NAMALWA (cell line): Measurements from ENCODE around the gene TSFM.

Source experiments
- DNase-seq: peaks from one replicate; pipeline ENCODE4 v3.0.0-alpha.2; 2015; ENCODE audit warnings: low spot score

Gene TSFM

DNA sequence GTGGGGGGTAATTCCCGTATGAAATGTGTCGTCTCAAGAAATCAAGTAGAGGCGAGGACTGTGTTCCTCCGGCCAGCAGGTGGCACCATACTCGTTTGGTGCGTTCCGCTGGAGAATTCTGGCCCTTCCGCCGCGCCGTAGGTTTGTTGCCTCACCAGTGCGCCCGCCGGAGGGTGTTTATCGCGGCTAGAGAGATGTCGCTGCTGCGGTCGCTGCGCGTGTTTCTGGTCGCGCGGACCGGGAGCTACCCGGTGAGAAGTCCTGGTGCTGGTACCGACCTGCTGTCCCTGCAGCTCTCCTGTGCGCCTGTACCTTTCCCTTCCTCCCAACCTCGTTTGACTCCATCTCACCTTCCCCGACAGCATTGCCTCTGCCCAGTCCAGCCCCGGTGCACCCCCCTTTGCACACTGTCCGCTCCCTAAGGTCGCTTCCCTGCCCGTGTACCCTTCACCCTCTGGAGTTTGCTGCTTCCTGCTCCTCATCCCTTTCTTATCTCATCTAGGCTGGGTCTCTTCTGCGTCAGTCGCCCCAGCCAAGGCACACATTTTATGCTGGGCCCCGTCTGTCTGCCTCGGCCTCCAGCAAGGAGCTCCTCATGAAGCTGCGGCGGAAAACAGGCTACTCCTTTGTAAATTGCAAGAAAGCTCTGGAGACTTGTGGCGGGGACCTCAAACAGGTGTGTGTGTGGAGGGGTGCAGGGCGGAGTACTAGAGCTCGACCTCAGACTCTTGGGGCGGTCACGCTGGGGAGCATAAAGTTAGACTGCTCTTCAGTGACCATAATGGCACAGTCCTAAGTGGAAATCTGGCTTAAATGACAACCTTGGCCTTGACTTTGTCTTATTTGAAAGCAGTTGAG, at the start of gene TSFM:
Gene TSFM (plus strand): TSS at position 180 of the 858 bp plus-strand sequence. CDS start 15 bp downstream, at position 195.
- peak; percentile 96 for DNase-seq

DNA sequence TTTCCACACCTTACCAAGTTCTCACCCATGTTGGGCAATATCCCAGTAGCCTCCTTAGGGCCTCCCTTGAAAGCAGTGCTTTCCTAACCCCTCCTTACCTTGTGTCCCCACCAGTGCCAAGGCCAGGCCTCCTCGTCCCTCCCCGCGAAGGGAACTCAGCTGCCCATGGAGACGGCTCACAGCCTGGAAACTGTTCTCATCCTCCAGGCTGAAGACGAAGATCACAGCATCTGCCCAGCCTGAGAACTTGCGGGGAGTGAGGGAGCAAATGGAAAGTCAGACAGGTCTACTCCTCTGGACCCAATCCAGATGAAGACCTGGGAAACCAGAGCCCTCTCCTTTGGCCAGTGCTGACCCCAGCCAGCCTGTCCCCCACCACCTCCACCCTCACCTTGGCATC, 48.7 kb upstream of the TSFM start:
- no peak for DNase-seq

DNA sequence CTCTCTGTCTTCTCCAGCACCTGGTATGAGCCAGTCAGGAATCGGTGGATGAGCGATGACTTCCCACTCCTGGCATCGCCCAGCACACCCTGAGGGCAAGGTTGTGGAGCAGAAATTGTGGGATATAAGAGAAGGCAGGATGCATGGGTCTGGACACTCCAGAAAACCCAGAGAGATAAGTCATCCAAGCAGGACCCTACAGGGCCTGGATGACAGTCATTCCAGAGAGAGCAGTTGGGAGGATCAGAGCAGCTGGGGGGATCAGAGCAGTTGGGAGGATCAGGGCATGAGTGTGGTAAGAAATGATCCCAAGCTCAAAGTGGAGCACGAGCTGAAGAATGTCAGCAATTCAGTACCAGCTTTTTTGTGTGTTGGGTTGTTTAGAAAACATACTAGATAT, 48.0 kb upstream of the TSFM start:
- DNase-seq: no peak

DNA sequence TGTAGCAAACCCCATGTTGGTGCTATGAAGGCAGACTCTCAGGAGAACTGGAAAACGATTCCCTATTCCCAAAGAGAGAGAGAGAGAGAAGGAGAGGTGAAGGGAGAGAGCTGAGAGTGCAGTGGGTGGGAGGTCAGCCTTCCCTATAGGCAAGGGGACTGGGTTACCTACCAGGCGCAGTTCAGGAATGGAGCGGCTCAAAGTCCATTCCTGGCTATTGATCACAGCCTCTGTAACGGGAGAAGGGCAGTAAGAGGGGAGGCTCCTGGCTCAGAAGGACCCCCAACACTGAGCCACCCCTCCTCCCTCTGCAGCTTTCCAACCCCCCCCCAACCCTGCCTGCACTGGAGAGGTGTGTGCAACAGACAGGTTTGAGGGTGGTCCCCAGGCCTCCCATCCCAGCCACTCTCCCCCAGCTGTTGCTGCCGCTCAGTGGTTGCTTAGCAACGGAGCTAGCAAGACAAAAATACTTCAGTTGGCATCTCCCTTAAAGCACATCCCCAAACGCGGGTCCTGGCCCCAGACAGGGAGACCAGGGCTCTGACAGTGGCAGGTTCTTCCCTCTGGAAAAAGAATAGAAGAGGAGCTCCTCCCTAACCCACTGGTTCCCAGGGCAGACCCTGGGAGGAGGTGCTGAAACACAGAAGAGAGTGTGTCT, 47.3 kb upstream of the TSFM start:
- DNase-seq: peak; percentile 35

DNA sequence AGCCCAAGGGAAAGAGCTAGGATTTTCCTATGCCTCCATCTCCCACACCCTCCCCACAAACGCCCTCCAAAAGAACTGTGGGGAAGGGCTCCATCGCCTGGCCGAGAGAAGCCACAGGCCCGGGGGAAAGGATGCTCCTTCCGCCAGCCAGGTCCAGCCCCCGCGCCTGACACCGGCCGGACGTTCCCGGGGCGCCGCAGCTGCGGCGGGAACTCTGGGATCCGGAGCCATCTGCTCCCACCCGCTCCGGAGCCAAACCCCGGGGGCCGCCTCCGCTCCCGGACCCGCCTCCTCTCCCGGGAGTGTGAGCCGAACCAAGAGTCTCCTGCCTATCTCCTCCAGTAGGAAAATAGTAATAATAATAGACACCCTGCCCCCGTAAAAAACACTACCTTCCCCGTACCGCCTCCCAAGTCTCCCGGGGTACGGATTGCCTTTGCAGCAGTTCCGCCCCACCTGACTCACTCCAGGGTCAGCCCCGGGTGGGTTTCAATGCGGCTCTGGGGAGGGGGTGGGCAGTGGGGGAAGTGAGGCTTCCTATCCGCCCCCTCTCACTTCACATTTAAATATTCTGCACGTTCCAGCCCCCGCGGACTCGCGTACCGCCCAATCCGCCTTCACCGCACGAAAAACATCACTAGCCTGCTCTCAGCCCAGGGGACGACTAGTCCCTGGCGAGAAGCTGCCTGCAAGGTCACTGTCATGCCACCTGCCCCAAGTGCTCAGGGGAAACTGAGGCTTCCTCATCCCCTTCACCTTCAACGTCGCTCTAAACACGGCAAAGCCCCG, 46.4 kb upstream of the TSFM start:
- no peak for DNase-seq

DNA sequence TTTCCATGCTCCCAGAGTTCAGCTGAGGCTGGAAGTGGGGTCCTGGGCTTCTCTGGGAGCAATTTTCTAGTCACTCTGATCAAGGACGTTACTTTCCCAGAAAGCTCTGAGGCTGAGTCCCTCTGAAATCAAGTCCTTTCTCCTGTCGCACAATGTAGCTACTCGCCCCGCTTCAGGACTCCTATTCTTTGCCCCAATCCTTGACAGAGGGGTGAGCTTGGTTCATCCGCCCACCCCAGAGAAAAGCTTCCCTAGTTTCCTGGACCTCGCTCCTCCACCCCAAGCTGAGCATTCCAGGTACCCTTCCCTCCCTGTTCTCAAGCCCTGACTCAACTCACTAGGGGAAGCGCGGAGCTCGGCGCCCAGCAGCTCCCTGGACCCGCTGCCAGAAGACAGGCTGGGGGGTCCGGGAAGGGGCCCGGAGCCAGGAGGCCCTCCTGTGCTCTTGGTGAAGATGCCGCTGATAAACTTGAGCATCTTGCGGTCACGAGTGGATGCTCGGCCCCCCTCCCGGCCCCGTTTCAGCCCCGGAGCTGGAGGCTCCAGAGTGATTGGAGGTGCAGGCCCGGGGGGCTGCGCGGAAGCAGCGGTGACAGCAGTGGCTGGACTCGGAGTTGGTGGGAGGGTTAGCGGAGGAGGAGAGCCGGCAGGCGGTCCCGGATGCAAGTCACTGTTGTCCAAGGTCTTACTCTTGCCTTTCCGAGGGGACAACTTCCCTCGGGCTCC, 45.7 kb upstream of the TSFM start:
- no peak for DNase-seq

DNA sequence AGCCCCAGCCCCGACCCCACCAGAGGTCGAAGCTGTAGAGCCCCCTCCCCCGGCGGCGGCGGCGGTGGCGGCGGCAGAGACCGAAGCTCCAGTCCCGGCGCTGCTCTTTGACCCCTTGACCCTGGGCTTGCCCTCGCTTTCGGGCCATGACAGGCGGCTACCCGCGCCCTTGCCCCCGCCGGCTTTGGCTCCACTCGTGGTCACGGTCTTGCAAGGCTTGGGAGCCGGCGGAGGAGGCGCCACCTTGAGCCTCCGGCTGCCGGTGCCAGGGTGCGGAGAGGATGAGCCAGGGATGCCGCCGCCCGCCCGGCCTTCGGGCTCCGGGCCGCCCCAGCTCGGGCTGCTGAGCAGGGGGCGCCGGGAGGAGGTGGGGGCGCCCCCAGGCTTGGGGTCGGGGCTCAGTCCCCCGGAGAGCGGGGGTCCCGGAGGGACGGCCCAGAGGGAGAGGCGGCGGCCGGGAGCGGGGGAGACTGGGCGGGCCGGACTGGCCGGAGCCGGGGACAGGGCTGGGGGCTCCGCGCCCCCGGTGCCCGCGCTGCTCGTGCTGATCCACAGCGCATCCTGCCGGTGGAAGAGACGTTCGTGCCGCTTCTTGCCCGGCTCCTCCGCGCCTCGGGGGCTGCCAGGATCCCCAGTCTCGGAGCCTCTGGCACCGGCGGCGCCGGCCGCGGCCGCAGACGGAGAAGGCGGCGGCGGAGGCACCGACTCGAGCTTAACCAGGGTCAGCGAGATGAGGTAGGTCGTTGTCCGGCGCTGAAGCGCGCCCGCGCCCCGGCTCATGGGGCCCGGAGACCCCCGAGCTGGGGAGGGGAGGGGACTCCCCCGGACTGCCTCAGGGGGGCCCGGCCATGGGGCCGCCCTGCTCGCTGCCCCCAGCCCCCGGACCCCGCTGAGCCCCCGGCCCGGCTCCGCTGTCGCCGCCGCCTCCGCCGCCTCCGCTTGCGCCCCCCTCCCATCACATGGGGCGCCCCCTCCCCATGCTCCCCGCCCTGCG, 44.8 kb upstream of the TSFM start:
- no peak for DNase-seq

DNA sequence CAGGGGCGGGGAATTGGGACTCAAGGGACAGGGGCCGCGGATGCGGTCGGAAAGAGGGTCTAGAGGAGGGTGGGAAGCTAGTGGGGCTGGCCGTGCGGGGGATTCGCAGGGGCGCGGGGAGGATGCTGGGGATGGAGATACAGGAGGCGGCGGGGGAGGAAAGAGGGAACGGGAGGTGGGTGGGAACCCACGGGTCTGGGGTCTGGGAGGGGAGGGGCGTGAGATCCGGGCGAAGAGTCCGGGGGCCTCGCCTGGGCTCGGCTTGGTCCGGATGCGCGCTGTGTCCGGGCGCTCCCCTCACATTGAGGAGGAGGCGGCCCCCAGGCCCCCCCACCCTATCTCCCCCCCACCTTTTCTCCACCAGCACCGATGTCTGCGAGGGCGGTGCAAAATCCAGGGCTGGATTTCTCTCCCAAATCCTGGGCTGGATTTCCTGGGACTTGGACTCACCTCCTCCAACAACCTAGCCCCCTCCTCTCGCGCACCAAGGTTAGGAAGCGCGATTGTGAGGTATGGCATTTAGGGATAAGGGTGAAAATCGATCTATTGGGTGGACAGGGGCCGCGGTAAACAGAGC, 43.8 kb upstream of the TSFM start, which contains the start of gene AGAP2:
Gene AGAP2 (minus strand): TSS at position 82 of the 577 bp plus-strand sequence. CDS start 496 bp downstream, outside the sequence.
- no peak for DNase-seq

DNA sequence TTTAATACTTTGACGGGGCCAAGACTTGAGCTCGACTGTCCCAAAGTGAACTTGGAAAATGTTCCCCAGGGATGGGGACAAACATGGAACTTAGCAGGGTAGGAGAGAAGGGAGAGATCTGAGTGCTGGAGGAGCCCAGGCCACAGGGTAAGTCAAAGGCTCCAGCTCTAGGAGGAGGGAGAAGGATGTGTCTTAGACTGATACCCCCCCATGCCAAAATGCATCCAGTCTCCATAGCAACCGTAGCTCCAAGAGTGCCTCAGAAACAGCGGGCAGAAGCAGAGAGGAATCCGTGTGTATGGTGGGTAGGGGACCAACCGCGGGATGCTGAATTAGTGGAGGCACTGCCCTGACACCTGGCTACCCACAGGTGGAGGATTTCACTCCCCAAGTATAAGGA, 43.2 kb upstream of the TSFM start:
- DNase-seq: no peak

DNA sequence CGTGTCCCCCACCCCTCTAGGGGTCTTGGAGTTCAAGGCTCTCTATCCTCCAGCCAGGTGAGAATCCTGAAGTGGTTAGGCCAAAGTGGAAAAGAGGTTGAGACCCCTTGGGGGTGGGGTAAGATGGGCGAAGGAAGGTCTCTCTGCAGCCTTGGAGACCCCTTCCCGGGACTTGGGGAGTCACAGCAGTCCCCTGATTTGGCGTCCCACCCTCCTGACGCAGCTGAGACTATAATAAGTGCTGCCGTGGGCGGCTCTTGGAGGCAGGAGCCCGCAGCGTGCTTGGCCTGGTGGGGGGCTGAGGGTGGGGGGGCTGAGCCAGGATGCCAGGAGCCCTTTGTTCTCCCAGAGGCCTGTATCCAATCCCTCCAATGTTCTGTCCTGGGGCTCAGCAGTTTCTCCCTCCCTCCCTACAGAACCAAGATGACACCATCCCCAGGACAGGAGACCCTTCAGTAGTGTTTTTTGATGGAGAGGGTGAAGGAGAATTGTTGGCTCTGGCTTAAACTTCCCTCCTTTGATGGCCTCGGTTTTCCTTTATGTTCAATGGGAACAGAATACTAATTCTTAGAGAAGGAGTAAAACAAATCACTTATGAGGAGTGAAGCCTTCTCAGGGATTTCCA, 42.6 kb upstream of the TSFM start:
- DNase-seq: no peak

DNA sequence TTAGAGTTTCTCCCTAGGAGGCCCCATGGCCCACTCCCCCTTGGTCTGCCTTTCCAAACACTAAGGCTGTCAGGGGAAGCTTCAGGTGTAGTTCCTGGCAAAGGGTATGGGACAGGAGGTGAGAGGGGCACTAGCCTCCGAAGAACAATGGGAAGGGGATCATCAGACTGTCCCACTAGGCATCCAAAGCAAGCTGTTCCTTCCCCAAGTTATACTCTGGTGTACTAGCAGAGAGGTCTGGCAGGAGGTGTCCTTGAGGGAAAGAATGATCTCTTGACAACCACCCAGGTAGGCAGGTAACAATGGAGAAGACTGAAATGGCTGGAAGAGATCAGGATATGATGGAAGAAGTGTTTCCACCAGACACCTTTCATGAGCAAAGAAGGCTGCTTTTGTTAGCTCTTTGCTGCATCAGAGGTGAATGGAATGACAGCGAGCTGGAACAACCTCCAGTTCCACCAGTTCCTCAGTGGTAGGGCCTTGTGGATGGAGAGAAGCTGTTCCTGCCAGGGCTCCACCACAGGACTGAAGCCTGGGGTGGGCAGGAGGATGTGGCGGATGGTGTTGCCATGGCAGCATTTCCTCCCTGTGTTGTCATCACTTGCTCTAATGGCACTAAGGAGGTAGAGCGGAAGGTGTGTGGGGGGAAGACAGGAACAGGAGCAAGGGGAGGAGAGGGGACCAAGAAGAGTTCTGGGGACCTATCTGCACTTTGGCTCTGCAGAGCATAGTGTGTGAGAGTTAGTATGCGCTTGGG, 41.8 kb upstream of the TSFM start:
- DNase-seq: peak; percentile 67

DNA sequence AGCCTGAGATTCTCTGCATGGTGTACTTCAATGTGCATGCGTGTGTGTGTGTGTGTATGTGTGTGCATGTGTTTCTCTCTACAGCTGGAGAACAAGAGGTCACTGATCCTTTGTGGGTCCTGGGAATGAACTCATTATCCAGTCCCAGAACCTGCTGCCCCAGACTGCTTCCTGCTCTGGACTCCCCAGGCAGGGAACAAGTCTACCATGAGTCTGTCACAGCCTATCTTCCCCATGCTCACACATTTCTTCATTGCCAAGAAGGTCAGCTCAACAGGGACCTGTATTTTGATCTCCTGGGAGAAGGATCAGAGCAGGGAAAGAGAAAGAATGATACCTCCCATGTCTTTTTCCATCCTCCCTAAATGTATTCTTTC, 41.2 kb upstream of the TSFM start:
- no peak for DNase-seq

DNA sequence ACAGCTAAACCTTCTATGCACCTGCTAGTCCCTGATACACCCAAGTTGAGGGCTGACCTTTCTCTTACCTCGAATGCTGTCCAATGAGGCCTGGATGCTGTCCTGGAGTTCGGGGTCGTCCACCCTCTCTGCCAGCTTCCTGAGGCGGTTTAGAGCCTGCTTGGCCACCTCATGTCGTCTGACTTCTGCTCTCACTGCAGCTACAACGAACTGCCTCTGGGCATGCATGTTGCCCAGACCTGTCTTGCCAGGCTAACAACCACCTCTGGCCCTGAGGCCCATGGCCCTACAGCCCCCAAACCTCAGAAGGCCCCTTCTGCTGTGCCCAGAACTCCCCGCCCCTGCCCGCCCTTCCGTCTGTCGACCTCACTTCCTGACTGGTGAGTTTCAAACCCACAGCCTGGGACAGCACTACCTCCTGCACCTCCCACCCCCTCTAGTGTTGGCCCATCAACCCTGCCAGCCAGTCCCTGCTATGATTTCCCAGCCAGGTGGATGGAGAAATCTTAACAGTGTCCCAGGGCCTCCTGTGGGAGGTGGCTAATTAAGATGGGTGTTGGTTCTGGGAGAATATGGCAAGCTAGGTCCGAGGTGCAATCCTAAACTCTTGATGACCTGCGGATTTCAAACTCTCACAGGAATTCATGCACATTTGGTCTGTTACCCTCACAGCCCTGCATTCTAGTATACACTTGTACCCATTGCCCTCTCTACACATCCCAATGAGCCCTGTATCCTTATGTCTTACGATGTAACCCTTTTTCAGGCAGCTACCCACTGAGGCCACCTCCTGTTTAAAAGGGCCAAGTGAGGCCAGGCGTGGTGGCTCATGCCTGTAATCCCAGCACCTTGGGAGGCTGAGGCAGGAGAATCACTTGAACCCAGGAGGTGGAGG, 40.5 kb upstream of the TSFM start:
- DNase-seq: peak; percentile 86

DNA sequence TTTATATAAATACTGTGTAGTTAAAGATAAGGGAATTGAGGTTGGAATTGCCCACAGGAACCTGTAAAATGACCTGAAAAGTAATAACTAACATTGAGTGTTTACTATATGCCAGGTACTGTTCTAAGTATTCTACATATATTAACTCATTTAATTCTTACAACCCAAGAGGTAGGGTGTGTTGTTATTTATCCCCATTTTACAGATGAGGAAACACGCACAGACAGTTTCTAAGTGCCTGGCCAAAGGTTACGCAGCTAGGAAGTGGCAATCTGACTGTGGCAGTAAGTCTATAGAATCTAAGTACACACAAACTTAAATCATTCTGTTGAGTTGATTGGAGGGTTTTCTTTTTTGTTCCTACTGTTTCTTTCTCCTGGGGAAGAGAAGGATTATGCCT, 38.8 kb upstream of the TSFM start:
- no peak for DNase-seq

DNA sequence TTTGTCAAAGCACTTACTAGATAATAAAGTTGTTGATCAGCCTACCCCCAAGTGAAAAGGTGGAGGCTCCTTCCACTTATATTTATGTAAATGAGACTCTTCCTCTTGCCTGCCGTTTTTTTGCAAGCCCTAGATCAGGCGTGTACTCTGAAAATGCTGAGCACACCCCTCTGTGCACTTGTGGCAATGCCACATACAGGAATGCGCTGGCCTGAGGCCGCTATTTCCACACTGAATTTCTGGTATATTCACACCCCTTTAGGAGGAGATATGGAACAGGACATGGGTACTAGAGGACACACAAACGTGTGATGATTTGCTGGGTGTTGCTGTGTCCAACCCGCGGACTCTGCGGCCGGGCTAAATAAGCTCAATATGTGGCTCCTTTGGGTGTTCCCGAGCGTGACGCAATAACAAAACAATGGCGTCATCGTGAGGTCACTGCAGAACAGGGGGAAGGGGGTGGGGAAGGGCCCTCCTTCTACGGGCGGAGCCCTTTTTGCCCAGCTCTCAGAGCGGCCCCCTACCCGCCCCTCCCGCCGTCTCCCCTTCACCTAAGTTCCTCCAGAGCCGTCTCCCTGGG, 38.3 kb upstream of the TSFM start:
- DNase-seq: no peak

DNA sequence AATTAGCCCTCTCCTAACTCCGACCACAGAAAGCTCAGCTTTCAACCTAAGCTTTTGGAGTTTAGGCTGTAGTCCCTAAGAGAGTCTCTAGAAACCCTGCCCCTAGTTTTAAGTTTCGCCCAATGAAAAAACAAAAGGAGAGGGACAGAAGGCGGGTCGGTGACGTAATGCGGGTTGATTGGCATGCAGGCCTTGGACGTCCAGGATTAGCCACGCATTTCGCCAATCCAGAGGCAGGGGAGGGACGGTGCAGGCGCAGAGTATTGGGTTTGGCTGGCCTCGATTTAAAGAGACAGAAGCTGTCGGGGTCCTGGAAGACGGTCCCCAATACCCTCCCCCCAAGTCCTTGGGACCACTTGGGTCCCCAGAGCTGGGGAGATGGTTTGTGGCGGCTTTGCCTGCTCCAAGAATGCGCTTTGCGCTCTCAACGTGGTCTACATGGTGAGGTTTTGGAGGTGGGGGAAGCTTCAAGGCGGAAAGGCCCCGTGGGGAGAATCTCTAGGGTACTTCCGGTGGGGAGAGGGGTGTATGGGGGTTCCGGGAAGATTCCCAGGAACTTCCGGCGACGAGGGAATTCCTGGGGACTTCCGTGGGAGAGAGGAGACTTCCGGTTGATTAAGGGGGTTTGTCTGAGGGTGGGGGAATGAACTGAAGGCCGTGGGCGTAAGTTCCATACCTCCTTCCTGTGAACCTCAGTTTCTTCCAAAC, 37.7 kb upstream of the TSFM start, which contains the start of gene TSPAN31:
Gene TSPAN31 (plus strand): TSS at position 263 of the 708 bp plus-strand sequence. CDS start 116 bp downstream, at position 379.
- DNase-seq: peak; percentile 98

DNA sequence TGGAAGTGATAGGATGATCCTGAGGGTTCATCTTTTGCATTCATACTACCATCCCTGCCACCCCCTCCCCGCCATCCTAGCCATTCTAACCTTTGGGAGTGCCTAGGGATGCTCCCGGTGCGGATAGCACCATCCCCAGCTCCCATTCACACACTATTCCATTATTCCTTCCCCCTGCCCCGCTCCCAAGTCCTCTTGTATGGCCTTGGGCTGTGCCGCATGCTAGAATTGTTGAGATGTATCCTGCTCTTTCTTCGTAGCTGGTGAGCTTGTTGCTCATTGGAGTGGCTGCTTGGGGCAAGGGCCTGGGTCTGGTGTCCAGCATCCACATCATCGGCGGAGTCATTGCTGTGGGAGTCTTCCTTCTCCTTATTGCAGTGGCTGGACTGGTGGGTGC, 37.1 kb upstream of the TSFM start:
- DNase-seq: no peak
